Endothelial cell of umbilical vein (primary cell): ENCODE data around the gene COMMD9. TPM values are rescaled to one million over a fixed set of nuclear protein-coding genes. Genes with fewer than 3 reads are reported as not detected.

Source experiments
- BruUV-seq: library from RNA; stranded (reverse); fragments of 400-500 nt; replicated peaks from 2 replicates; lab custom pipeline; 2021; lab: Mats Ljungman, UMichigan
- CTCF ChIA-PET: fragments of 300-600, 350-600 bp; sonication (Branson Sonifier 250); formaldehyde crosslinking; loops from one replicate; lab custom pipeline; 2021; ENCODE audit warnings: antibody characterized with exemption, inconsistent platforms; lab: Charles Lee
- POLR2A ChIA-PET: fragments of 300-600, 350-600 bp; sonication (Branson Sonifier 250); formaldehyde crosslinking; loops from one replicate; lab custom pipeline; 2021; ENCODE audit warnings: antibody characterized with exemption, inconsistent platforms; lab: Charles Lee
- DNase-seq: peaks from one replicate; pipeline ENCODE4 v3.0.0-alpha.2; 2011; ENCODE audit warnings: low read depth, low spot score
- FAIRE-seq: peaks from 2 replicates; lab custom pipeline; 2011; peaks lifted over from hg19 to GRCh38; lab: Jason Lieb, UNC
- H2AFZ ChIP-seq: 2 replicates; pipeline ENCODE4 v1.6.0; 2012; ENCODE audit warnings: low read depth, low read length, control low read depth, inconsistent platforms
- H3K27ac ChIP-seq: 2 replicates; pipeline ENCODE4 v1.5.1; 2011; ENCODE audit warnings: low read depth, mild to moderate bottlenecking, control low read depth, low read length, moderate library complexity; ENCODE audit not compliant: insufficient read depth
- H3K27me3 ChIP-seq, 2 experiments: 2 replicates each; pipeline versions ENCODE4 v1.6.0 to v1.6.1; 2011; ENCODE audit warnings: low read length in 2 of 2, mixed read lengths in 1 of 2; ENCODE audit not compliant: control insufficient read depth in 2 of 2, insufficient read depth in 2 of 2
- H3K36me3 ChIP-seq, 2 experiments: 2 replicates in 1 of 2; 3 replicates in 1 of 2; pipeline ENCODE4 v1.5.1; 2011; ENCODE audit warnings: low read length in 2 of 2, mild to moderate bottlenecking in 1 of 2, moderate library complexity in 1 of 2; ENCODE audit not compliant: control insufficient read depth in 2 of 2, insufficient read depth in 2 of 2; ENCODE audit errors: extremely low read depth in 1 of 2
- H3K4me1 ChIP-seq: 3 replicates; pipeline ENCODE4 v1.5.1; 2011; ENCODE audit warnings: mild to moderate bottlenecking, low read length; ENCODE audit not compliant: control insufficient read depth, insufficient read depth; ENCODE audit errors: extremely low read depth
- H3K4me2 ChIP-seq: 2 replicates; pipeline ENCODE4 v1.6.1; 2011; ENCODE audit warnings: low read length, control low read depth, mixed read lengths; ENCODE audit not compliant: insufficient read depth
- H3K4me3 ChIP-seq, 3 experiments: fragments of 200-600 bp in 1 of 3; sonication (generic), shearing (Covaris generic) in 1 of 3; replicated peaks in 1 of 3; 2 replicates each; pipeline ENCODE4 v1.5.1; 2011 to 2016; ENCODE audit warnings: control low read depth in 3 of 3, low read length in 3 of 3, mild to moderate bottlenecking in 2 of 3, inconsistent platforms in 1 of 3, low read depth in 1 of 3, moderate library complexity in 1 of 3; ENCODE audit not compliant: insufficient read depth in 1 of 3
- H3K79me2 ChIP-seq: 2 replicates; pipeline ENCODE4 v1.6.0; 2012; ENCODE audit warnings: low read length, inconsistent platforms; ENCODE audit not compliant: control insufficient read depth, insufficient read depth
- H3K9ac ChIP-seq: replicated peaks from 2 replicates; pipeline ENCODE3; 2011; ENCODE audit warnings: low read length, control low read depth; ENCODE audit not compliant: insufficient read depth; ENCODE audit errors: extremely low read depth
- H3K9me1 ChIP-seq: replicated peaks from 3 replicates; pipeline ENCODE4 v1.6.0; 2011; ENCODE audit warnings: mild to moderate bottlenecking, low read length; ENCODE audit not compliant: control insufficient read depth, insufficient read depth; ENCODE audit errors: extremely low read depth
- H3K9me3 ChIP-seq: replicated peaks from 2 replicates; pipeline ENCODE4 v1.5.1; 2012; ENCODE audit warnings: low read length, inconsistent platforms; ENCODE audit not compliant: control insufficient read depth, insufficient read depth
- H4K20me1 ChIP-seq: replicated peaks from 2 replicates; pipeline ENCODE3; 2011; ENCODE audit warnings: mild to moderate bottlenecking, low read length; ENCODE audit not compliant: control insufficient read depth, insufficient read depth; ENCODE audit errors: extremely low read depth
- CTCF ChIP-seq, 2 donors: IDR thresholded peaks; 1 replicate in 1 of 2; 2 replicates in 1 of 2; pipeline ENCODE4 v1.5.1; 2011; ENCODE audit warnings: low read length in 2 of 2, mild to moderate bottlenecking in 2 of 2, moderate library complexity in 2 of 2, control low read depth in 1 of 2, inconsistent platforms in 1 of 2, low read depth in 1 of 2; ENCODE audit not compliant: insufficient read depth in 1 of 2; ENCODE audit errors: extremely low read depth in 1 of 2
- EZH2 ChIP-seq: IDR thresholded peaks from 2 replicates; pipeline ENCODE4 v1.6.1; 2012; ENCODE audit warnings: borderline replicate concordance, low read depth, mild to moderate bottlenecking, moderate library complexity, low read length, inconsistent platforms; ENCODE audit not compliant: severe bottlenecking
- GATA2 ChIP-seq: IDR thresholded peaks from 2 replicates; pipeline ENCODE4 v1.7.0; 2011; ENCODE audit warnings: low read depth, mild to moderate bottlenecking, moderate library complexity, mixed read lengths, low read length; ENCODE audit not compliant: insufficient read length, insufficient read depth
- MAX ChIP-seq: IDR thresholded peaks from 2 replicates; pipeline ENCODE4 v1.6.1; 2011; ENCODE audit not compliant: insufficient read depth, insufficient read length
- dilution Hi-C: fragments of 300-500 bp; cut with MboI; formaldehyde crosslinking; loops from one replicate; pipeline ENCODE4 v1.15.0; 2019; ENCODE audit warnings: low sequenced_read_pairs; ENCODE audit not compliant: extremely low pct_ligation_motif_present
- intact Hi-C: fragments of 100-400 bp; cut with micrococcal nuclease; formaldehyde crosslinking; loops from one replicate; pipeline ENCODE4 v1.10.0; 2022
- polyA plus RNA-seq, 4 experiments: library from polyadenylated mRNA; depleted of rRNA in 3 of 4; stranded (reverse) in 3 of 4; unstranded in 1 of 4; fragments of >200 nt; gene quantifications; 2 replicates each; pipeline versions ENCODE4 v1.2.1 to v1.2.3, GENCODE V29; 2011 to 2012; ENCODE audit warnings: missing spikeins in 1 of 4
- total RNA-seq: library from RNA; stranded (reverse); gene quantifications from 2 replicates; pipeline ENCODE4 v1.2.3, GENCODE V29; 2021

The COMMD9 gene
- total and polyA plus RNA-seq, 2 donors (not counting 3 experiments of a cell fraction or from before 2014, with no cell fraction given) = 65.1 to 78.9 TPM

- H3K4me2 ChIP-seq = no peak overlapping the region
- H3K27ac ChIP-seq = no peak overlapping the region
- TF ChIP-seq EZH2 (no peak), CTCF (IDR thresholded peaks at IDR 0.05; ENCODE audit: extremely low read depth in 1 of 2, insufficient read depth in 1 of 2, low read depth in 1 of 2, low read length in 2 of 2) (no peak), GATA2 (no peak)
- no peak overlapping the region for H3K4me3 ChIP-seq
- dilution Hi-C loops = no loop called here
- ChIA-PET CTCF (no interaction called here), POLR2A (no interaction called here)
- H3K9ac ChIP-seq = no peak overlapping the region
- H3K9me3 ChIP-seq = no peaks in the 10 kb centered on the region
- FAIRE-seq = no peak
- no TSS peak for BruUV-seq
- no peaks in the 10 kb centered on the region for H4K20me1 ChIP-seq
- no peaks in the 10 kb centered on the region for H3K9me1 ChIP-seq
- H2AFZ ChIP-seq = no peak overlapping the region
- peaks cover 9 to 15% of the 10 kb centered on the region in 2 experiments for H3K27me3 ChIP-seq
- H3K36me3 ChIP-seq = no peaks in the 10 kb centered on the region
- intact Hi-C loops = no loop called here
- H3K79me2 ChIP-seq = no peaks in the 10 kb centered on the region
- H3K4me1 ChIP-seq = no peaks in the 10 kb centered on the region
- DNase-seq = no peak
Measured at GRCh38 chr11:36309779-36310178, 20.6 kb upstream of the COMMD9 start.

- H3K36me3 ChIP-seq = no peaks in the 10 kb centered on the region
- peaks cover 3 to 6% of the 10 kb centered on the region in 2 experiments for H3K27me3 ChIP-seq
- CTCF ChIA-PET = interaction anchor here (1.0 to 1.5 kb wide), 2 partner anchors 170 to 184 kb away, joined by 6 to 10 read pairs; no protein-coding TSS in a partner anchor
- BruUV-seq = no TSS peak
- POLR2A ChIA-PET = no interaction called here
- intact Hi-C loops = no loop called here
- no peaks in the 10 kb centered on the region for H3K4me1 ChIP-seq
- no peaks in the 10 kb centered on the region for H3K9me1 ChIP-seq
- no peak for DNase-seq
- FAIRE-seq = no peak
- H3K27ac ChIP-seq = no peak overlapping the region
- TF ChIP-seq EZH2 (no peak), MAX (no peak)
- H3K9me3 ChIP-seq = no peaks in the 10 kb centered on the region
- H3K4me3 ChIP-seq = no peak overlapping the region
- no peaks in the 10 kb centered on the region for H3K79me2 ChIP-seq
- no peak overlapping the region for H3K9ac ChIP-seq
- no peaks in the 10 kb centered on the region for H4K20me1 ChIP-seq
- dilution Hi-C loops = no loop called here
- H3K4me2 ChIP-seq = no peak overlapping the region
- no peak overlapping the region for H2AFZ ChIP-seq
Measured at GRCh38 chr11:36308577-36308976, 19.4 kb upstream of the COMMD9 start.
